Stimulated activated CD8-positive, alpha-beta memory T cell treated with anti-CD3 and anti-CD28 coated beads, Interleukin-12 subunit alpha, Interleukin-12 subunit beta, amount 100 ng/mL, for 1 hour (primary cell): ENCODE results near the gene DTNA.

Experiments
- DNase-seq: peaks from one replicate; pipeline ENCODE4 v3.0.0-alpha.2; 2020; ENCODE audit warnings: low read depth

The DTNA gene

DNA sequence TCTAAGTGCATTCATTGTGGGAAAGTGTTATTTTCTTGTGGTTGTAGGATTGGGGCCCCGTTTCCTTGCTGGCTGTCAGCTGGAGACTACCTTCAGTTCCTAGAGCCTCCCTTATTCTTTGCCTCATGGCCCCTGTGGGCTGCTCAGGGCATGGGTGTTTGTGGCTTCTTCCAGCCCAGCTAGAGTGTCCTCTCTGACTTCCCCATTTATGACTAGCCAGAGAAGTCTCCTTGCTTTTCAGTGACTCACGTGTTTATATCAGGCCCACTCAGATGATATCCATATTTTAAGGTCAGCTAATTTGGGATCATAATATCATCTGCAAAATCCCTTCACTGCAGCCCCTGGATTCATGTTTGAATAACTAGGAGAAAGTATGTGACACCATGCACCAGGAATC, 62.8 kb downstream of the DTNA start:
- DNase-seq = no peak

DNA sequence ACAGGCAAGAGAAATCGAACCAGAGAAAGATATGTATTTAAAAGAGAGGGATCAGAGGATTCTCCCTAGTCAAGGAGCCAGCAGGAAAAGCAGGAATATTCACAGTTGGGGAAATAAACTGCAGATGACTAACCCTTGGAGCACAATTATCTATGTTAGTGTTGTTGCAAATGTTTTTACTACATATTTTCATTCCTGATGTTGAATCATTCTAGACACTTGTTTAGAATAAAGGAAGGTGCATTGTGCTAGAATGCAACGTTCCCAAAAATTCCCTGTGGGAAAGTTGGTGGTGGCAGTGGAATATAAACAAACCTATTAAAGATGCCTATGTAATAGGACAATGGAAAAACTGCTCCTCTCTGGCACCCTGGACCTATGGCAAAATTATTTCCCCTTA, 63.3 kb downstream of the DTNA start:
- DNase-seq = no peak

DNA sequence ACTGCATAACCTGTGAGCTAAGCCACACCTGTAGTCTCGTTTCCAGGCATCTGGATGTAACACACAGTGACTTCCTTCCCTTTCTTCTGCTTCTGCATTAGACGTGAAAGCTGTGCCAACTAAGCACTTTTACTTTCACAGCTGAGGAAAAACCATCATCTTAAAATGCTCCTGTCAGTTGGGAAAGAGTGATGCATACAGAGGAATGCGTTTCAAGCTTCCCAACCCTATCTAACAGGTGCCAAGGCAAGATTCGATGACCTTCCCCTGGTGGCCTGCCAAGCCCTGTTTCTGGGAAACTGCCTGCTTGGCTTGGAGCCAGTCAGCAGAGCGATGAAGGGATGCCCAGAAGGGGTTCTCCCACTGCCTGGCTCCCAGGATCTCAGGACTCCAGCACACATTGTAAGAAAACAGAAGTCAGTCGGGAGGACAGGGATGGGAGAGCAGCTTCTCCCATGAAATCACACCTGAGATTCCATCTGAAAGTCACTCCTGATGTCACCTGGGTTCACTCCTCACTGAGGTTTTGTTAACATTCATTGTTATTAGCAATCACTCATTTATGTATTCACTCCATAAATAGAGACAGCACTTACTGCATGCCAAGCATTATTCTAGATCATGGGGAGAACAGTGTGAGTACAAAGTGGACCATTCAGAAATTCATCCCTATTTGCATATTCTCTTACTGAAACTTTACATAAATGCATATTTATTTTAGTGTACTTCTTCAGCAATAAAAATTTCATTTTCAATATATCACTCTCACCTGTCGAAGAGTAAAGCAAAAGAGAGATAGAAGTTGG, 64.1 kb downstream of the DTNA start:
- DNase-seq = no peak

DNA sequence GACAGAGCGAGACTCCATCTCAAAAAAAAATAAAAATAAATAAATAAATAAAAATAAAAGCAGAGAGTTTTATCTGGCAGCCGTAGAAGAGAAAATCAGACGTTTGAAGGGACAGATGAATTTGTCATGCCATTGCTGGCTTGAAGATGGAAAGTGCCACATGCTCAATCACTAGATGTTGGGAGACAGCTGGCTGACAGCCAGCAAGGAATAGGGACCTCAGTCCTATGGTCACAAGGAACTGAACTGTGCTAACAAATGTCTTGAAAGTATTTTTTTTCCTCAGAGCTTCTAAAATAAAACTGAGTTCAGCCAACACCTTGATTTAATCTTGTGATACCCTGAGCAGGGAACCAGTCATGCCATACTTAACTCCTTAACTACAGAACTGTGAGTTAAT, 65.4 kb downstream of the DTNA start:
- no peak for DNase-seq

DNA sequence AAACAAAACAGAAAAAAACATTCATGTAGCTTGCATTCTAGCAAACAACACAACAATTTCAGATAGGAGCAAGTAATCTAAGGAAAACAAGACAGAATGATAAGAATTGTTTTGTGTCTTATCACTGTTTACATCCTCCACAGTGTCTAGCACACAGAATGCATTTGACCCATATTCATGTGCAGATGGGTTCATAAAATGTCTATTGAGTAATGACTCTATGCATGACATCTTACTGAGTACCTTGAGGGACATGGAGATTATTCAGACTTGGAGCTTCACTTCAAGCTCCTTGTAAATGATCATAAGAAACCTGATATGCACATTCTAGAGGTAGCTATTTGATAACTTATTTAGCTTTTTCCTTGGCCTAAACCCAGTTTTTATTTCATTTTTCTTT, 69.0 kb downstream of the DTNA start:
- DNase-seq = no peak

DNA sequence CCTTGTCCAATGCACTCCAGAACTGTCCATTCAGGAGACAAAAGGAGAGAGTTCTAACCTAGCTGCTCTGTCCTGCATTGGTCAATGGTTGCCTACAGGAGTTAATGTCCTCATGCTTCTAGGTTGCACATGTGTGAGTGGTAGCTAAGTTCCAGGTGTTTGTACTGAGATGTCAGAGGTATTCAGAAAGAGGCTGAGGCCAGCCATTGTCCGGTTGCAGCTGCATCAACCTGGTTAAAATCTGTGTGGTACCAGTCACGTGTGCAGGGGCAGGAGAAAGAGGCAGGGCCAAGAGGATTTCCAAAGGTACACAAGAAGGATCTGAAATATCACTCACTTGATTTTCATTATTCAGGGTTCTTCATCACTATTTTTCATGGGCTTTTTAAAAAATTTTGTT, 70.8 kb downstream of the DTNA start:
- DNase-seq = no peak

DNA sequence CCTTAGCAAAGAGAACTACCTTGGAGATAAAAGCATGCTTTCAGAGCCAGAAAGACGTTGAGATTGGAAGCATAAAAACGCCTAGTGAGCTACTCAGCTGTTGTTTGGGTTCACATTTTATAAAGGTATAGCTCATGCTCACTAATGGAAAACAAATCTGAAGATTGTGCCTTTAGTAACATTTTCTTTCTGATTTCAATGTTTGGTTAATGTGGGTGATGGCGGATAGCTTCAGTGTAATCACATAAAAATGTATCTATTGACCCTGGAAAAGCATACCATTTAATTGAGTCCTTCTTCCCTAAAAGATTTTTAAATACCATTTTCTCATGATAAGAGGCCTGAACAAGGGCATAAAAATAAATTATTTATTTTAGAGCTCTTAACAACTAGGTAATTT, 73.4 kb downstream of the DTNA start:
- no peak for DNase-seq

DNA sequence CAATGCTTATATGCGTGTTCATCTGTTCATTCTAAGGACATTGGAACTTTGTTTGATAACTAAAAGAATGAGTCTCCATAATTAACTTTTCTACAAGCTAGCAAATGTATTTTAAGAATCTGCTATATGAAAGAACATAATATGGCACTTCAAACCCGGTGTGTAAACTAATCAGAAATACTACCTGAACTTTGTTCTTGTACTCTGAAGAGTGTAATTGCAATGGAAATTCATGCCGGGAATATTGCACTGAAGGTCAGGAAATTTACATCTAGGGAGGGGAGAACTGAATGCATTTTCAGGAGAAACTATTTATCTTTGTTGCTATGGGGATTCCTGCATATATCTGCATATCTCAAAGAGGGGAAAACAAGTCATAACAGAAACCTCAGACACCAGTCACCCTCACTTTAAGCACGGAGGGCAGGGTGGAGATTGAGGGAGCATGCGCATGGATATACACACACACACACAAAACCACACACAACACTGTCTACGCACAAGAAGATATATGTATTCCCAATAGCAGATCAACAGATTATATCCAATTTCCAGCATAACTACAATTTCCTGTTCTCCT, 76.2 kb downstream of the DTNA start:
- DNase-seq = no peak

DNA sequence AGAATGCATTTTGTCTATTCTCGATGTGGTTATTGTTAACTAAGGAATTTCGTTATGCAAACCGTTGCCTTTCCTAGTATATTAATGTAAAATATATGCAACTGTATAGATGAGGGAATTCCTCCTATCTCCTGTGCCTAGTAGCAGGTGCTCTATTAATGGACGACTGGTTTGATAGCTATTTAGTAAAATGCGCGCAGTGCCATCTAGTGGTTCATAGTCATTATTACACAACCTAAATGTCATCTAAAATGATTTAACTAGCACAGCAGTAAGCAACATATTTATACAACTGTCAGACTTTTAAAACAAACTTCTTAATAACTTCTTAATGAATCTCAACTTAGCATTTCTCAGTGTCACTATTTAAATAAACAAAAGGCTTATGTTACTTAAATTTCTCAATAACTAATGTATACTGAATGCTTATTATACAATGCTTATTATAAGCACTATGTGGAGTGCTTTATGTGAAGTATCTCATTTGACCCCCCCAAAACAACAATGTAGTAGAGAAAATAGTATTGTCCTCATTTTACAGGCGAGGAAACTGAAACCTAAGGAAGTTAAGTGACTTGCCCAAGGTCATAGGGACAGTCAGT, 77.9 kb downstream of the DTNA start:
- DNase-seq = peak; percentile 15

DNA sequence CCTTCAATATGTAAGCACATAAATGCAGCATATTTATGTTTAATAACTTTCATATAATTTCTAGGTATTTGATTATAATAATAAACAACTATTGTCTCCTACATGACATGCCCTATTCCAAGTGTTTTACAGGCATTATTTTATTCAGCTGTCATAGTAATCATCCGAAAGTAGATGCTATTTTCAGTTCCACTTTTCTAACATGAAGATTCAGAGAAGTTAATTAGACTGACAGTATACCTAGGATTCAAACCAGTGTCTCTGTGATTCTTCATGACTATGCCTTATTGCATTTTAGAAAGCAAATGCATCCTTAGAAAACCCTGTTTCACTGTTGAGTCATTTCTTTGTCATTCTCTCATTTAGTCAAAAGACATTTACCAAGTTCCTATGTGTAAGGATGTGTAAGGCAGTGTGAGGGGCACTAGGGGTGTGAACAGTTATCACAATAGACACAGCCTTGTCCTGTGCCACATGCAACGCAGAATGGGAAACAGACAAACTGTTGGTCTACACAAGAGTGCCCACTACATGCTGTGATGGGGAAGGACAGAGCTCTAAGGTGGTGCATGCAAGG, 79.8 kb downstream of the DTNA start:
- DNase-seq = no peak

DNA sequence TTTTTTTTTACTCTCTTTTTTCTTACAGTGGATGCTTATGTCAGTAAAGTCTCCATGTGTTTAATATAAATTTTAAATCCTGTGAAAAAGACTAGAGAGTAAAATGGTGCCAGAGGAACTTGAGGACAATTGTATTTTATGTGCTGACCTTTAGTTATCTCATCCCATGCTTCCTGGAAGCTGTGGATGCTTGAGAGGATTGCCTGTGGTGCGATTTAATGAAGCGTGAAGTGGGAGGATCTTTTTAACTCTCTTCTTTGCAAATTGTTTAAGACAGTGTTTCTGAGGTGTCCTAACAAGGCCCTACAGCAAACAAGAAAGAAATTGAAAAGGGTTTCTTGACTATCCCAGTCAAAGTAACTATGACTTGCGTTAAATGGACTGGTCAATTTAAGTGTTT, 84.2 kb downstream of the DTNA start:
- DNase-seq = no peak

DNA sequence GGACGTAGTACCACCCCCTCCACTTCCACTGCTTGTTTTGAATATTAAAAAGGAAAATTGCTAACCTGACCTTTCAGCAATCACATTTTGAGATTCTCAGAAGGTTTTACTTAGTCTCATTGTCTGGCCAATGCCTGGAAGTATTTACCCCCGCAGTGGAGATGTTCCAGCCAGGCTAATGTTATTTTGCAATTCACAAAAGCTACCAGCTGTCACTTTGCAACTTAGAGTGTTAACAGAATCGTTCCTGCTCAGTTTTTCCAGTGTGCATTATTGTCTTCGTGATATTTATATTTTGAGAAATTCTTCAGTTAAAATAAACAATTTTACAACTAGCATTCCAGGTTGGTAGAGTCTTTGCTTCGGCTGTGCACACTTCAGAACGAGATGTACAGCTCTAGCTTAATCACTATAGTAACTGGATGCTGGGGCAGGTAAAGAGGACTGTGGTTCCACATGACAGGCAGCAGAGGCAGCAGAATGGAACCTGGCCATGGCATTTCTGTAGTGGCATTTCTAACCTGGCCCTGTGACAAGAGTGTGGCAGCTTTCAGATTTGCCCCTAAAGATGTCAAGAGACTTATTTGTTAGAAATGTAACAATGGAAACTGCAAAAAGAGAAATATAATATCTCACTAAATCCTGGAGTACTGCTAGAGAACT, 85.1 kb downstream of the DTNA start:
- no peak for DNase-seq

DNA sequence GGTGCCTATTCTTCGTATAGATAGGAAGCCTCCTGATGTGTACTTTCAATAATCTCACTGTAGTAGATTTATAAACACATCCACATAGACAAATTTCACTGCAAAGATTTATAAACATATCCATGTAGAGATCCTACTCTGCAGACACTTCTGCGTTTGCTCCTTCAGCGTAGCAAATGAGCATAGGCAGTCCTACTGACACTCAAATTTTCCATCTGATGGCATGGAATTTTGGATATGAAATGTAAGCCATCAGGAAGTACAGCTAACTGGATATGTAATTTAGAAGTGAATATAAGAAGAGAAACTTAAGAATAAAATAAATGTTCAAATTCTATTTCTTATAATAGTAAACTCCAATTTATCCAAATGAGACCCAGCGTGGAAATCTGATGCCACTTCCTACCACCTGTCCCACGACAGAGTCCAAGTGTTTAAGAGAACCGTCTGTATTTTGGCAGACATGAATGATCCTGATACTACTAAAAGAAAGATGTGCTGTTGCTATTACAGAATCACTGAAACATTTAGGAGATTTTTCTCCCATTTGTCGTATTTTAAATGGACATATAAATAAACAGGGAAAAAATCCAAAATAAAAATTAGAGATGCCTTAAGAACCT, 86.0 kb downstream of the DTNA start:
- no peak for DNase-seq

DNA sequence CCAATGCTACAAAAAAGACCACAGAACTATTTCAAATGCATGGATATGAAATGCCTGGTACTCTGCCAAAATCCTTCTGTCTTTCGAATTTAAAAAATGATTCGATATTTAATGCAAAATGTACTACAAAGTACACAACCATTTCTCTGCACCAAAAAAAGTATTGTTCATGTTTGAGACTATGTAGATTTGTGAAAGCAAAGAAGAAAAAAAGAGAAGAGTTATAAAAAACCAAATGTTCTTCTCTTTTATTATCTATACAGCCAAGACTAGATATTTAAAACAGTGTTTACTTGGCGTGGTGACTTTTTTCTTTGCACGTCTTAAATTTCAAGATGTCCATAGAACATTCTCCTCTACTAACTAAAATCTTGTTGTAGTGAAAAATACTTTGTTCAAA, 89.2 kb downstream of the DTNA start:
- no peak for DNase-seq

DNA sequence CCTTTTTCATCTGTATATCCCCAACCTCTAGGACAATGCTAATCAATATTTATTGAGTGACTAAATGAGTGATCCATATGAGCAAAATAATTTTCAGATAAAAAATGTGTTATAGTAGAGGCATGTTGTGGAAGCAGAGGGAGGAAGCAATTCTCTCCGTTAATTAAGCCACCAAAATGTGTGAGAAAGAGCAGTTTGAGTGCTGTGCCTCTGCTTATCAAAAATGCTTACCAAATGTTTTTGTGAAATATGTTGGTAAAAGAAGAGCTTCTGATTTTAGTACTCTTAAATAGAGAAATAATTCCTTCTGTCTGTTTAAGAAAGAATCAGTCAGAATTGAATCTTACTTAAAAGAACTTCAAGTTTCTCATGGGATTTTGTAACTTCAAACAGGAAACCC, 90.3 kb downstream of the DTNA start:
- DNase-seq = no peak

DNA sequence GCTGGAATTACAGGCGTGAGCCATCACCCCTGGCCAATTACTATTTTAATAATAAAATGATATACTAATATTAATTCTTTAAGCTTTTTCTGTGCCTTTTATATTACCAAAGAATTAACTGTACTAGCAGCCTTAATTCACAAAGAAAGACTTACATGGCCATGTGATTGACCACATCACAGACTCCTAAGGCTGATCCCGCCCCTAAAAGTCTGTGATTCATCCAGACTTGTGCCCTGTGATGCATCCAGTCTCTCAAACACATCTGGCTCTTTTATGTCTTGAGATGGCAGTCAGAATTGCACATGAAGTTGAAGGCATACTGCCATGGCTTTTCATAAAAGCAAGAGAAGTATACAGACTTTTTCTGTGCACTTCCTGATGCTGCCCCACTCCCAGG, 91.7 kb downstream of the DTNA start:
- no peak for DNase-seq

DNA sequence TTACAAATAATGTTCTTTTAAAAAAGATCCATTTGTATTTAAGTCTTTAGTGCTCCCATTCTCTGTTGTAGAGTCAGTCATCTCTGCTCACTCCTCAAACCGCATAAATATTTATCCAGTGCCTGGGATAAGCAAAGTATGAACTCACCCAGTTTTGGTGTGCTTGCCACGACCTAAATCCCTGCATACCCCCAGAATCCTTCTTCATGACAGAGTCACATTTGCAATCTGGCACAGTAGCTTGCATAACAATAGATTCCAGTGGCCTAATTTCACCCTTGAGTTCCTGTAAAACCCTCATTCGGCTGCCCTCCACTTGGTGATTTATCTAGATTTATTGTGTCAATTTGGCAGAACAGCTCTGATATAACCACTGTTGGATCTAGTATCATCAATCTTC, 92.9 kb downstream of the DTNA start:
- DNase-seq = no peak

DNA sequence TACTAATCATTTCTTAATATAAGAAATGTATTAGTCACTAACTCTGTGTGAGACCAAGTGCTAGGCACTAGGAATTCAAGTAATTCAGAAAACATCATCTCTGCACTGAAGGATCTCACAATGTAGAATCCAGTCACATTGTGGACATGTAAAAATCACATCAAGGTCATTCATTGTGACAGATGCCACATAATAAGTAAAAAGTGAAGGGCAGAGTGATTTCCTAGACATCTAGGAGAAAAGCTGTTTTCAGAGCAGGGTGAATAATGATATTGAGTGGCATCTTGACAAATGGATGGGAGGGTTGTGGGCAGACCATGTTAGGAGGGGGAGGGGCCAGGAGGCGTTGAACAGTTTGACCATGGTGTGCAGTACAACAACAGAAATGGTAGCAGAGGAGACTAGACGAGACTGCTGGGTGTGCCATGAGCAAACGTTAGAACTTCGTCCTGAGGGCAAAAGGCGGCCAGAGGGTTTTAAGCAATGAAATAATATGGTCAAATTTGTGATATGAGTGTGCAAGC, 93.8 kb downstream of the DTNA start:
- DNase-seq = no peak

DNA sequence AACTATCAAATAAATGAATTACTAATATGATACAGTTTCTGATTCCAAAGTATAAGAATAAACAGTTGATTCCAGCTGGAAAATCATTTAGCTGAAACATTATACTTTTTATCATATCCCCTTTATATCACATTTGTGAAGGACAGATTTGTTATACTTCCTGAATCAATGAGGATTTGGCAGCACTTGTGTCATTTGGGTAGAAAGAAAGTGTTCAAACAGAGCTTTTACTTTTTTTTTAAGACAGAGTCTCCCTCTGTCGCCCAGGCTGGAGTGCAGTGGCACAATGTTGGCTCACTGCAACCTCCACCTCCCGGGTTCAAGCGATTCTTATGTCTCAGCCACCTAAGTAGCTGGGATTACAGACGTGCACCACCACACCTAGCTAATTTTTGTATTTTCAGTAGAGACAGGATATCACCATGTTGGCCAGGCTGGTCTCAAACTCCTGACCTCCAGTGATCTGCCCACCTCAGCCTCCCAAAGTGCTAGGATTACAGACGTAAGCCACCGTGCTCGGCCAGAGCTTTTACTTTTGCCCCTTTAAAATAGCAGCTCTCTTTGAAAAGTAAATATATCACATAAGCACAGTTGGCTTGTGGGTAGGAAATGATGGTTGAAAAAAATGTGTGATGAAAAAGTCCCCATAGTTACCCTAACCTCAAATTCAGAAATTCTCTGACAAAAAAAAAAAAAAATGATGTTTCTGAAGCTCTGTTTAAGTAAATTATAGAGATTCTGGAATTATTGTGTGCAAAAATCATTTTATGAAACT, 95.2 kb downstream of the DTNA start:
- no peak for DNase-seq

DNA sequence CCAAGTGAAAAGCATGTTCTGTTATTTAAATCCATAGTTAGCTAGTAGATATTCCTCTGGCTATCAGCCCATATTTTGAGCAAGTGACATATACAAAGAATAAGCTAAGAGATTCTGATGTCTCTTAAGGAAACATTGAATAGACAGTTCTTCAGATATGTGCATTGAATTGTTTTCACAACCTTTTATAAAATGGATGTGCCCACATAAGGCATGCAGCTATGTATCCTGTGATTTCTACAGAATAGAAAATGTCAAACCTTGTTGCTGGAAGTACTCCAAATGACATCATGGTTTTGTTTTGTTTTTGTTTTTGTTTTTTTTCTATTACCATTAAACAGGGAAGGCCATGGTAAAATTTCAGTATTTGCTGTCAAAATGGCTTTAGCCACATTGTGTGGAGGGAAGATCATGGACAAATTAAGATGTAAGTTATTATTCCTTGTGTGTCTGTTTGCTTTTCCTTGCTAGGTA, 95.8 kb downstream of the DTNA start:
- no peak for DNase-seq

DNA sequence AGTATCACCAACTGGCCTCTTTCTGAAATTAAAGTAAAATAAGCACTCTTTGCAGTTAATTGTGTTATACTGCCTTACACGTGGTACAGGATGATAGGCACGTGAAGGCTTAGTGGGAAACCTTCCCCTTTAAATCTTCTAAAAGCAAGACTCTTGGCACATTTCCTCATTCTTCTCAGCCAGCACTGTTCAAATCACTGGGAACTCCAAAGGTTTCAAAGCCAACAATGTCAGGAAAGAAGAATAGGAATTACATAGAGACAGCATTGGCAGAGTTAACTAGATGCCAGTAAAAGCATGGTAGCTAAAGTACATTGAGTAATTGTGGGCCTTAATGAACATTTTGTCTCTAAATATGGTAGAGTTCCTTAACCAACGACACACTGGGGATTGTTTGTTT, 96.4 kb downstream of the DTNA start:
- DNase-seq = no peak
